Stromal cell of bone marrow (primary cell): ENCODE results near the gene CD300LB.
"Not testable (repeated sequence)": the region's sequence is repeated elsewhere in the genome, so short reads cannot be mapped to it uniquely, and the experiment has no call there.

Experiments used
- DNase-seq: peaks from one replicate; pipeline ENCODE4 v3.0.0-alpha.2; 2012; ENCODE audit warnings: low read depth

Gene CD300LB

DNA sequence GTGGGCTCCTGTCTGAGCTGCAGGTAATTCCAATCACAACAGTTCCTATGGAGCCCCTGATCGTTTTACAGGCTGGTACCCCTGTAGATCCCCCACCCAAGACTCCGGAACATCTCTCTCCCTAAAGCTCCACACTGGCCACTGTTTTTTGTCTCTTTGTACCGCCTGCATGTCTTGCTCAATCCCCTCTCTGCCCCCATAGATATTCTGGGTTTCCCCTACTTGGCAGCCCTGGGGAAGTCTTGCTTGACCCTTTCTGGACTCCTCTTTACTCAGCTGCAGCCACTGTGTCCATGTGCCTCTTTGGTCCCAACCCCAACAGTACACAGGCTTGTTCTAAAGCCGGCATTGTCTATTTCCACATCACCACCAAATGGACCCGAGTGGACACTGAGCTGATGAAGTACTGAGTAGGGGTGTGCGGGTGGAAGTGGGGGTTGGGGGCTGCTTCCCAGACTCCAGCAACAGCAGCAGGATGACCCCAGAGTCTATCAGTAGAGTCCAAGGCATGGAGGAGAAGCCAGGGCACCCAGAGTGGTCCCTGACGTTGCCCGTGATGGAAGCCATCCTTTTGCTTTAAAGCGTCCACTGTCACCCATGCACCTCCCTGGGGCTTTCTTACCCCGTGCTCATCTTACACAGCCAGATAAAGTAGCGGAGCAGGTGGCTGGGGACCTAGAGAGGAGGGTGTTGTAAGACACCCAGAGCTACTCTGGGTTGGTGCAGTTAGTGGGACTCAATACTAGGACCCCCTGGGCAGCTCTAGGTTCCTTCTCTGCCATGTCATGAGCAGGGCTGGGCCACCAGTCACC lies 6.4 kb downstream of the CD300LB start:
- no peak for DNase-seq

GRCh38 chr17:74523308-74523707 lies 8.0 kb downstream of the CD300LB start:
- DNase-seq, result no peak

DNA sequence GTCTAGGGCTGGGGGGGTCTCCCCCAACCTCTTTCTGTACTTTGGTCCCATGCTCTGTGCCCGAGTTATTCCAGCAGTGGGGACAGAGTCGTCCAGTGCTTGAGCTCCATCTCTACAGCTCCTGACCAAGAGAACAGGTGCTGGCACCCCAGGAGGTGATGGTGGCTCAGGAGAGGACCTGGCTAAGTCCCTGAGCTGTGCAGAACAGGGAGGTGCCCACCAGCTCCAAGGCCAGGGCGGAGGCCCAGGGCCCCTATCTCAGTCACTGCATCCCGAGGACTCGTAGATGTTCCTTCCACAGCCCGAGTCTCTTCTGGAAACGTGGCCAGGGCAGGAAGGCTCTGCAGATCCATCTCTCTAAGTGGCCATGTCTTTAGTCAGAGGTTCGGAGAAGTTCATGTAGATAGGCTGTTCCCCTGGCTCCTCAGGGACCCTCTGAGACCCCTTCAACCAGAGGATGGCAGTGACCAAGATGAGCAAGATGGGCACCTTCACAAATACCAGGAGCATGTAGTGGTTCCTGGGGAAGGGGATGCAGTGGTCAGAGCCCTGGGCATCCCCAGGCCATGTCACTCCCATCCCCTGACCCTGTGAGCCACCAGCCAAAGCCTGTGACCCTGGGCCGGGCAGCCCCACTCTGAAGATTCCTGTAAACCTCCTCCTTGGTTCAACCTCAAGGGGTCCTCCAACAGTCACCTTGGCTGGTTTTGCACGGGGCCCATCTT lies 8.7 kb downstream of the CD300LB start:
- DNase-seq, result no peak

- no peak for DNase-seq
Measured at GRCh38 chr17:74521701-74522201, 9.5 kb downstream of the CD300LB start.

DNA sequence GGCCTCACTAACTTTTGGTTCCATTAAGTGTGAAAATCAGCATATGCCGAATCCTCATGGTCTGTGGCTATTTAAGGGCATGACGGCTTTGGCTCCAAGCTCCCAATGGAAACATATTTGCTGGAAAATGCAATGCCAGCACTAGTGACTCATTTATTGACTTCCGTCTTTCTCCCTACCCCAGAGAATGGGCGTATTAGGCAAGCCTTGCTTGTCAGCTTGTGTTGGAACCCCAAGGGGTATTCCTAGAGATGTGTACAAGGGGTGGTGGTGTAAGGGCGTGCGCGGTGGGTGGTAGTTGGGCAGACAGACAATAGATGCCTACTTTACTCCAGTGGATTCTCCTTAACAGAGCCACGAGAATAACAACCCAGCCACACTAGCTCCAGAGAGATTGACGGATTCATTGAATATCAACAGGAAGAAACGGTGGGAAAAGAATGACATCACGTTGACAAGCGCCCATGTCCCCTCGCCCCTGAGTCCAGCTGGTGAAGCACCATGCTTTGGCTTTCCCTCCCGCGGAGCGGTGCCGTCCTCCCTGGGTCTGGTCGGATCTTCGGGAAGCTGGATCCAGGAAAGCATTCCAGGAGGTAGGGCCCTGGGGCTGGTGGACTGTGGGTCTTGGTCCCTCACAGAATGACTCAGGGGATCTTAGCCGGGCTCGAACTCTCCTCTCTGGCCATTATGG lies 10.3 kb downstream of the CD300LB start:
- DNase-seq, result peak; percentile 48

DNA sequence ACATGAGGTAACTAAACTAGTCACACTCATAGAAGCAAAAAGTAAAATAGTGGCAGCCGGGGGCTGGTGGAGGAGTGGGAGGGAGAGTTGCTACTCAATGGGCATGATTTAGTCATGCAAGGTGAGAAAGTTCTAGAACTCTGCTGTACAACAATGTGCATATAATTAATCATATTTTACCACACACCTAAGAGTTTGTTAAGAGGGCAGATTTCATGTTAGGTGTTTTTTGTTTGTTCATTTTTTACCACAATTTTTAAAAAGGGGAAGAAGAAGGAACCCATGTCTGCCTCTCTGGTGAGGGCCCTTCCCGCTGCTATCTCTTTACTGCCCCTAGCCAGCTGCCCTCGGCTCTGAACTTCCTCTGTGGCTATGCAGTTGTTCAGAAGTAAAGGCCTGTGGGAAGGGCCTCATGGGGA lies 11.2 kb downstream of the CD300LB start:
- DNase-seq, result no peak

DNA sequence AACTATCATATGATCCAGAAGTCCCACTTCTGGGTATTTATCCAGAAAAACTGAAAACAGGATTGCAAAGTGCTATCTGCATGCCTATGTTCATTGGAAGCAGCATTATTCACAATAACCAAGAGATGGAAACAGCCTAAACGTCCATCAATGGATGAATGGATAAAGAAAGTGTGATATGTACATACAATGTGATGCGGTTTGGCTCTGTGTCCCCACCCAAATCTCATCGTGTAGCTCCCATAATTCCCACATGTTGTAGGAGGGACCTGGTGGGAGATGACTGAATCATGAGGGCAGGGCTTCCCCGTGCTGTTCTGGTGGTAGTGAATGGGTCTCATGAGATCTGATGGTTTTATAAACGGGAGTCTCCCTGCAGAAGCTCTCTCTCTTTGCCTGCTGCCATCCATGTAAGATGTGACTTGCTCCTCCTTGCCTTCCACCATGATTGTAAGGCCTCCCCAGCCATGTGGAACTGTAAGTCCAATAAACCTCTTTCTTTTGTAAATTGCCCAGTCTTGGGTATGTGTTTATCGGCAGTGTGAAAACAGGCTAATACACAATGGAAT lies 12.8 kb downstream of the CD300LB start:
- not testable (repeated sequence) for DNase-seq

- no peak for DNase-seq
Measured at GRCh38 chr17:74516561-74517328, 14.5 kb downstream of the CD300LB start.

- DNase-seq, result no peak
Measured at GRCh38 chr17:74515941-74516340, 15.3 kb downstream of the CD300LB start.

GRCh38 chr17:74514632-74515334 lies 16.5 kb downstream of the CD300LB start:
- DNase-seq, result no peak

DNA sequence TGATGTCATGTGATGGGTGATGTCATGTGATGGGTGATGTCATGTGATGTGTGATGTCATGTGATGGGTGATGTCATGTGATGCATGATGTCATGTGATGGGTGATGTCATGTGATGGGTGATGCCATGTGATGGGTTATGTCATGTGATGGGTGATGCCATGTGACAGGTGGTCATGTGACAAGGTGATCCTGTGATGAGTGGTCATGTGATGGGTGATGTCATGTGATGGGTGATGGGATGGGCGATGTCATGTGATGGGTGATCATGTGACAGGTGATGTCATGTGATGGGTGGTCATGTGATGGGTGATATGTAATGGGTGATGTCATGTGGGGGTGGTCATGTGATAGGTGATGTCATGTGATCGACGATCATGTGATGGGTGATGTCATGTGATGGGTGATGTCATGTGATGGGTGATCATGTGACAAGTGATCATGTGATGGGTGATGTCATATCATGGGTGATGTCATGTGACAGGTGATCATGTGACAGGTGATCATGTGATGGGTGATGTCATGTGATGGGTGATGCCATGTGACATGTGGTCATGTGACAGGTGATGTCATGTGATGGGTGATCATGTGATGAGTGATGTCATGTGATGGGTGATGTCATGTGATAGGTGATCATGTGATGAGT lies 17.2 kb downstream of the CD300LB start:
- peak; percentile 9 for DNase-seq

- peak; percentile 85 for DNase-seq
Measured at GRCh38 chr17:74512624-74513091, 18.6 kb downstream of the CD300LB start.

GRCh38 chr17:74512036-74512435 lies 19.2 kb downstream of the CD300LB start:
- peak; percentile 66 for DNase-seq

DNA sequence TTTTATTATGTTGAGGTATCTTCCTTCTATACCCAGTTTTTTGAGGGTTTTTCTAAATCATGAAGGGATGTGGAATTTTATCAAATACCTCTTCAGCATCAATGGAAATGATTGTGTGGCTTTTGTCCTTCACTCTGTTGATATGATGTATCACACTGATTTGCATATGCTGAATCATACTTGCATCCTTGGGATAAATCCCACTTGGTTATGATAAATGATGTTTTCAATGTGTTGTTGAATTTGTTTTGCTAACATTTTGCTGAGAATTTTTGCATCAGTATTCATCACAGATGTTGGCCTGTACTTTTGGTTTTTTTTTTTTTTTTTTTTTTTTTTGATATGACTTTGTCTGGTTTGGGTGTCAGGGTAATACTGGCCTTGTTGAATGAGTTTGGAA lies 23.1 kb downstream of the CD300LB start:
- DNase-seq, result no peak

- not testable (repeated sequence) for DNase-seq
Measured at GRCh38 chr17:74503949-74504348, 27.3 kb downstream of the CD300LB start.

DNA sequence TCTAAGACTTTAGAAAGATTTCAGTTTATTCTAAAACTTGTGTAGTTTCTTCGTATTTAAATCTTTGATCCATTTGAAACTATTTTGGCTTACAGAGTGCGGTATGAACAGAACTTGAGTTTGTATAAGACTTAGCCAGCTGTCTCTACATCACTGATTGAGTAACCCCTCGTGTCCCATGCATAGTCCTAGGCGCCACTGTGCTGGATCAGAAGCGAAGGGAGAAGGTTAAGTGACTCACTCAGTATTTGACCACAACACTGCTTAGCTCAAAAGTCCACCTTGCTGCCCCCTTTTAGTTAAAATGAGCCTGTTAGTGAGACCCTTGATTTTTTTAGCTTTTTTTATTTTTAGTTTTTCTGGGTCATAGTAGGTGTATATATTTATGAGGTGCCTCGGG lies 28.4 kb downstream of the CD300LB start:
- DNase-seq, result no peak

DNA sequence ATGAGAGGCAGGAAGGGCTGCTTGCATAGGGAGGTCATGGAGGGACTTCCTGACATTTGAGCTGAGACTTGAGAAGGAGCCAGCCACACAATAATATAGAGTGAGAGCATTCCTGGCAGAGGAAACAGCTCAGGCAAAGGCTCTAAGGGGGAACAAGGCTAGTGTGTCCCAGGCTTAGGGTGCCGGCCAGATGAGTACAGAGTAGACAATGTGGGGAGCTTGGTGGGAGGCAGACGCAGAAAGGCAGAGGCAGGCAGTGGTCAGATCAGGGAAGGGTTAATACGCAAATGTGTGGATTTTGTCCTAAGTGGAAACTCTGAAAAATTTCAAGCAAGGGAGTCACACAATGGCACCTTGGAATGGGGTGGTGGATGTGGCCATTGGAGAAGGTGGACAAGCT lies 31.3 kb downstream of the CD300LB start:
- DNase-seq, result no peak

GRCh38 chr17:74497471-74497870 lies 33.8 kb downstream of the CD300LB start:
- no peak for DNase-seq

GRCh38 chr17:74493331-74493833 lies 37.9 kb downstream of the CD300LB start:
- DNase-seq, result peak; percentile 28

- no peak for DNase-seq
Measured at GRCh38 chr17:74491626-74492025, 39.6 kb downstream of the CD300LB start.
